PFSK-1 (cell line): ENCODE data around the gene CLIC3.

Experiments used
- FOXP2 ChIP-seq: optimal IDR thresholded peaks from 2 replicates; pipeline ENCODE3; 2011; ENCODE audit warnings: borderline replicate concordance, control low read depth, inconsistent platforms; ENCODE audit not compliant: insufficient read depth; ENCODE audit errors: extremely low read length, extremely low read depth
- POLR2AphosphoS5 ChIP-seq: IDR thresholded peaks from 2 replicates; pipeline ENCODE4 v1.6.1; 2012; ENCODE audit warnings: low read depth, mild to moderate bottlenecking, control low read depth, low read length, moderate library complexity
- SIN3A ChIP-seq: IDR thresholded peaks from 2 replicates; pipeline ENCODE4 v1.6.1; 2012; ENCODE audit warnings: mild to moderate bottlenecking, low read length, moderate library complexity, borderline replicate concordance; ENCODE audit not compliant: insufficient read depth
- TAF1 ChIP-seq: IDR thresholded peaks from 2 replicates; pipeline ENCODE4 v1.6.1; 2012; ENCODE audit warnings: low read length, control low read depth, borderline replicate concordance; ENCODE audit not compliant: insufficient read depth
- TF ChIP-seq, protein P1 (sequence below), 2 experiments: IDR thresholded peaks; 2 replicates each; pipeline versions ENCODE4 v1.6.1 to v1.8.0; 2011 to 2012; ENCODE audit warnings: low read depth in 2 of 2, low read length in 2 of 2, control low read depth in 1 of 2, inconsistent platforms in 1 of 2, mild to moderate bottlenecking in 1 of 2, moderate library complexity in 1 of 2; ENCODE audit not compliant: insufficient read depth in 1 of 2

DNA sequence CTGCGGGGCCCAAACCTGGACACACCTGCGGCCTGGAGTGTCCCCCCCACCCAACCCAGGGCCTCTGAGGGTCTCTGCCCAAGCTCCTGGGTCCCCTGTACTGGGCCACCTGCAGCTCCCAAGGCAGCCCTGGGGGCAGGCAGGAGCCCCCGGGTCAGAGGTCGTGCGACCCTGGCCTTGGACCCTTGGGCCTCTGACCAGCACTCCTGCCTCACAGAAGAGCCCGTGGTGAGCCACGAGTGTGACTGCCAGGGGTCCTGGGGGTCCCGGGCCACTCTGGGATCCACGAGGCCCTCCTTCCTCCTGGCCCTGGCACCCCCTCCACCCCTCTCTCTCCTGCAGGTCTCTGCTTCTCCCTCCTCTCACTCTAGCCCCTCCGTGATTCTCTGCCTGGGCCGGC lies 24.0 kb downstream of the CLIC3 start:
- no peak for TF ChIP-seq TAF1
- no peak for TF ChIP-seq POLR2AphosphoS5
- TF ChIP-seq, protein P1, sequence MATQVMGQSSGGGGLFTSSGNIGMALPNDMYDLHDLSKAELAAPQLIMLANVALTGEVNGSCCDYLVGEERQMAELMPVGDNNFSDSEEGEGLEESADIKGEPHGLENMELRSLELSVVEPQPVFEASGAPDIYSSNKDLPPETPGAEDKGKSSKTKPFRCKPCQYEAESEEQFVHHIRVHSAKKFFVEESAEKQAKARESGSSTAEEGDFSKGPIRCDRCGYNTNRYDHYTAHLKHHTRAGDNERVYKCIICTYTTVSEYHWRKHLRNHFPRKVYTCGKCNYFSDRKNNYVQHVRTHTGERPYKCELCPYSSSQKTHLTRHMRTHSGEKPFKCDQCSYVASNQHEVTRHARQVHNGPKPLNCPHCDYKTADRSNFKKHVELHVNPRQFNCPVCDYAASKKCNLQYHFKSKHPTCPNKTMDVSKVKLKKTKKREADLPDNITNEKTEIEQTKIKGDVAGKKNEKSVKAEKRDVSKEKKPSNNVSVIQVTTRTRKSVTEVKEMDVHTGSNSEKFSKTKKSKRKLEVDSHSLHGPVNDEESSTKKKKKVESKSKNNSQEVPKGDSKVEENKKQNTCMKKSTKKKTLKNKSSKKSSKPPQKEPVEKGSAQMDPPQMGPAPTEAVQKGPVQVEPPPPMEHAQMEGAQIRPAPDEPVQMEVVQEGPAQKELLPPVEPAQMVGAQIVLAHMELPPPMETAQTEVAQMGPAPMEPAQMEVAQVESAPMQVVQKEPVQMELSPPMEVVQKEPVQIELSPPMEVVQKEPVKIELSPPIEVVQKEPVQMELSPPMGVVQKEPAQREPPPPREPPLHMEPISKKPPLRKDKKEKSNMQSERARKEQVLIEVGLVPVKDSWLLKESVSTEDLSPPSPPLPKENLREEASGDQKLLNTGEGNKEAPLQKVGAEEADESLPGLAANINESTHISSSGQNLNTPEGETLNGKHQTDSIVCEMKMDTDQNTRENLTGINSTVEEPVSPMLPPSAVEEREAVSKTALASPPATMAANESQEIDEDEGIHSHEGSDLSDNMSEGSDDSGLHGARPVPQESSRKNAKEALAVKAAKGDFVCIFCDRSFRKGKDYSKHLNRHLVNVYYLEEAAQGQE (IDR thresholded peaks at IDR 0.05; ENCODE audit: insufficient read depth in 1 of 2, low read depth in 2 of 2, low read length in 2 of 2), result no peak
- no peak for TF ChIP-seq SIN3A
- TF ChIP-seq FOXP2, result no peak
